BJ (cell line): ENCODE results near the gene SPSB2. TPM values are rescaled to one million over a fixed set of nuclear protein-coding genes. Genes with fewer than 3 reads are reported as not detected.

Experiments
- CTCF ChIA-PET: fragments of 350-600 bp; formaldehyde crosslinking; extraction: SDS; loops from one replicate; lab custom pipeline; 2021; ENCODE audit warnings: antibody characterized with exemption, inconsistent platforms; lab: Yijun Ruan, JAX
- POLR2A ChIA-PET: fragments of 300-600 bp; sonication (Branson Sonifier 250); formaldehyde crosslinking; extraction: SDS; loops from one replicate; lab custom pipeline; 2021; ENCODE audit warnings: antibody characterized with exemption; lab: Charles Lee
- DNase-seq: peaks from one replicate; pipeline ENCODE4 v3.0.0-alpha.2; 2011; ENCODE audit warnings: low read depth
- H3K27me3 ChIP-seq: 2 replicates; pipeline ENCODE4 v1.6.0; 2011; ENCODE audit warnings: low read length; ENCODE audit not compliant: control insufficient read depth, insufficient read depth
- H3K36me3 ChIP-seq: 2 replicates; pipeline ENCODE4 v1.5.1; 2011; ENCODE audit warnings: low read length; ENCODE audit not compliant: control insufficient read depth, insufficient read depth
- H3K4me3 ChIP-seq: 2 replicates; pipeline ENCODE4 v1.5.1; 2011; ENCODE audit warnings: low read depth, mild to moderate bottlenecking, control low read depth, low read length
- polyA plus RNA-seq: library from polyadenylated mRNA; depleted of rRNA; stranded (reverse); fragments of >200 nt; gene quantifications from 2 replicates; pipeline ENCODE4 v1.2.3, GENCODE V29; 2011
- TF ChIP-seq, protein P1 (sequence below): IDR thresholded peaks from 2 replicates; pipeline ENCODE4 v1.5.1; 2011; ENCODE audit warnings: low read depth, mild to moderate bottlenecking, control low read depth, inconsistent platforms, low read length, moderate library complexity; ENCODE audit not compliant: insufficient read depth

The SPSB2 gene
- polyA plus RNA-seq, 1 experiment, result 7.3 TPM

DNA sequence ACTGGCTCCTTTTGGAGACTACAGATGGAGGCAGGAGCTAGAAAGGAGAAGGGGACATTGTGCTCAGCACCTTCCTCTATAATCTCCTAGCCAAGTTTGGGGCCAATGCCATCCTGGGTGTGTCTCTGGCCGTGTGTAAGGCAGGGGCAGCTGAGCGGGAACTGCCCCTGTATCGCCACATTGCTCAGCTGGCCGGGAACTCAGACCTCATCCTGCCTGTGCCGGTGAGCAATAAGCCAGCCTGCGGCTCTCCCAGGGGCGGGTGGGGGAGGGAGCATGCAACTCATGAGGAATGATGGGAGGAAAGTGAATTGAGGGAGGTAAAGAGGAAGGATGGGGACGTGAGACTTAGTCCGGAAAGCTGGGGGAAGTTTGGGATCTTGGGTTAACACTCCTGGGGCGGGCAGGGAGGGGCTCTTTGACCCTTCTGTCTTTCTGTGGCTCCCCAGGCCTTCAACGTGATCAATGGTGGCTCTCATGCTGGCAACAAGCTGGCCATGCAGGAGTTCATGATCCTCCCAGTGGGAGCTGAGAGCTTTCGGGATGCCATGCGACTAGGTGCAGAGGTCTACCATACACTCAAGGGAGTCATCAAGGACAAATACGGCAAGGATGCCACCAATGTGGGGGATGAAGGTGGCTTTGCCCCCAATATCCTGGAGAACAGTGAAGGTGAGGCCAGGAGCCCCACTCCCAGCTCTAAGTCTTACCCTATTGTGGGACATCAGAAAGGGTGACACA, 44.6 kb upstream of the SPSB2 start:
- DNase-seq, result no peak
- no peaks in the 10 kb centered on the region for H3K27me3 ChIP-seq
- CTCF ChIA-PET, result interaction anchor here (1.1 to 4.6 kb wide), 3 partner anchors 27 to 175 kb away, joined by 3 to 20 read pairs (median 5); partner anchors contain the start of gene SPSB2
- POLR2A ChIA-PET, result no interaction called here
- H3K36me3 ChIP-seq, result peaks cover 20% of the 10 kb centered on the region
- no peak overlapping the region for H3K4me3 ChIP-seq
- TF ChIP-seq, protein P1, sequence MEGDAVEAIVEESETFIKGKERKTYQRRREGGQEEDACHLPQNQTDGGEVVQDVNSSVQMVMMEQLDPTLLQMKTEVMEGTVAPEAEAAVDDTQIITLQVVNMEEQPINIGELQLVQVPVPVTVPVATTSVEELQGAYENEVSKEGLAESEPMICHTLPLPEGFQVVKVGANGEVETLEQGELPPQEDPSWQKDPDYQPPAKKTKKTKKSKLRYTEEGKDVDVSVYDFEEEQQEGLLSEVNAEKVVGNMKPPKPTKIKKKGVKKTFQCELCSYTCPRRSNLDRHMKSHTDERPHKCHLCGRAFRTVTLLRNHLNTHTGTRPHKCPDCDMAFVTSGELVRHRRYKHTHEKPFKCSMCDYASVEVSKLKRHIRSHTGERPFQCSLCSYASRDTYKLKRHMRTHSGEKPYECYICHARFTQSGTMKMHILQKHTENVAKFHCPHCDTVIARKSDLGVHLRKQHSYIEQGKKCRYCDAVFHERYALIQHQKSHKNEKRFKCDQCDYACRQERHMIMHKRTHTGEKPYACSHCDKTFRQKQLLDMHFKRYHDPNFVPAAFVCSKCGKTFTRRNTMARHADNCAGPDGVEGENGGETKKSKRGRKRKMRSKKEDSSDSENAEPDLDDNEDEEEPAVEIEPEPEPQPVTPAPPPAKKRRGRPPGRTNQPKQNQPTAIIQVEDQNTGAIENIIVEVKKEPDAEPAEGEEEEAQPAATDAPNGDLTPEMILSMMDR, result no peak

DNA sequence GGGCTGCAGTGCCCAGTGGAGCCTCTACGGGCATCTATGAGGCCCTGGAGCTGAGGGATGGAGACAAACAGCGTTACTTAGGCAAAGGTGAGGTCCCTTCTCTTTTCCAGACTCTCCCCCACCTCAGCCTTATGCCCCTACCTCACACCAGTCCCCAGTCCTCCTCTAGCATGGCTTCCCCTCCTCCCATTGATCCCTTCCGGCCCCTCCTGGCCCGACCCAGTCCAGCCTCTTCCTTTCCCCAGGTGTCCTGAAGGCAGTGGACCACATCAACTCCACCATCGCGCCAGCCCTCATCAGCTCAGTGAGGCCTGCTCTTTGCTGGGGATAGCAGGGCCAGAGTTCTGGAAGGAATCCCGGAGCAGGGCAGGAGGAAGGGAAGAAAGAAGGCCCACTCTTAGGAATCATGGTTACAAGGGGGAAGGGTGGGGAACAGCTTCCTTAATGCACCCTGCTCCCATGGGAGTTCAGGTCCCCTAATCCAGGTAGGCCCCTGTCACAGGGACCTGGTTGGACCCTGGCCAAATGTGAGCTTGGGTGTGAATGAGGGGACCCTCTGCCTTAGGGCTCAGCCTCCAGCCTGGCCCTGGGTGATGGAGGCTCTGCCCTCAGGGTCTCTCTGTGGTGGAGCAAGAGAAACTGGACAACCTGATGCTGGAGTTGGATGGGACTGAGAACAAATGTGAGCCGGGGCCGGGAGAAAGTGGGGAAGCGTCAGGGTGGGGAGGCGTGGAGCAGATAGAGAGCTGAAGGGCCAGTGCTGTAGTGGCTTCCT, 43.5 kb upstream of the SPSB2 start:
- TF ChIP-seq, protein P1, result no peak
- POLR2A ChIA-PET, result no interaction called here
- CTCF ChIA-PET, result interaction anchor here (1.3 to 4.6 kb wide), 3 partner anchors 26 to 48 kb away, joined by 4 to 20 read pairs (median 5); partner anchors contain the start of gene SPSB2

DNA sequence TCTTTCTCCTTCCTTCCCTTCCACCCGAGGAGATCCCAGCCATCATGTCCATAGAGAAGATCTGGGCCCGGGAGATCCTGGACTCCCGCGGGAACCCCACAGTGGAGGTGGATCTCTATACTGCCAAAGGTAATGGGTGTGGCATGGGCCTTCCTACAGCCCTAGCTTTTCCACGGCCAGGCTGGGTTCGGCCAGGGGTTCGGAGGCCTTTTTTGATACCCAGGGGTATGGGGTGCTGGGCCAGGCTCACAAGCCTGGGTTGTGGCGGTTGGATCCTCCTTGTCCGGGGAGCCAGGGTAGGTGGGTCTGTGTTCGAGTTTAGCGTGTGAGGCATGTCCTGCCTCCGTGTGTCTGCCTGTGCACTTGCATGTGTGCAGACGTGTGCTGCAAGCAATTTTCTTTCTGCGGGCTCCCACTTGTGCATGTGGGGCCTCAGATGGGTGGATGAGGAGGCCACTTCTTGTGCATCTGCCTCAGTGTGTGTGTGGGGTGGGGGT, 42.7 kb upstream of the SPSB2 start:
- no peak for DNase-seq
- TF ChIP-seq, protein P1, result no peak
- Histone ChIP-seq H3K4me3 (peak overlapping the region; percentile 91), H3K27me3 (no peaks in the 10 kb centered on the region), H3K36me3 (peaks cover 11% of the 10 kb centered on the region)
- CTCF ChIA-PET, result interaction anchor here (1.5 to 4.6 kb wide), 2 partner anchors 43 to 47 kb away, joined by 4 to 20 read pairs; partner anchors contain the start of gene SPSB2
- POLR2A ChIA-PET, result no interaction called here

More for the DNA sequence above, 43.5 kb upstream of the SPSB2 start:
- Histone ChIP-seq H3K4me3 (no peak overlapping the region), H3K27me3 (no peaks in the 10 kb centered on the region), H3K36me3 (peaks cover 14% of the 10 kb centered on the region)
- no peak for DNase-seq

DNA sequence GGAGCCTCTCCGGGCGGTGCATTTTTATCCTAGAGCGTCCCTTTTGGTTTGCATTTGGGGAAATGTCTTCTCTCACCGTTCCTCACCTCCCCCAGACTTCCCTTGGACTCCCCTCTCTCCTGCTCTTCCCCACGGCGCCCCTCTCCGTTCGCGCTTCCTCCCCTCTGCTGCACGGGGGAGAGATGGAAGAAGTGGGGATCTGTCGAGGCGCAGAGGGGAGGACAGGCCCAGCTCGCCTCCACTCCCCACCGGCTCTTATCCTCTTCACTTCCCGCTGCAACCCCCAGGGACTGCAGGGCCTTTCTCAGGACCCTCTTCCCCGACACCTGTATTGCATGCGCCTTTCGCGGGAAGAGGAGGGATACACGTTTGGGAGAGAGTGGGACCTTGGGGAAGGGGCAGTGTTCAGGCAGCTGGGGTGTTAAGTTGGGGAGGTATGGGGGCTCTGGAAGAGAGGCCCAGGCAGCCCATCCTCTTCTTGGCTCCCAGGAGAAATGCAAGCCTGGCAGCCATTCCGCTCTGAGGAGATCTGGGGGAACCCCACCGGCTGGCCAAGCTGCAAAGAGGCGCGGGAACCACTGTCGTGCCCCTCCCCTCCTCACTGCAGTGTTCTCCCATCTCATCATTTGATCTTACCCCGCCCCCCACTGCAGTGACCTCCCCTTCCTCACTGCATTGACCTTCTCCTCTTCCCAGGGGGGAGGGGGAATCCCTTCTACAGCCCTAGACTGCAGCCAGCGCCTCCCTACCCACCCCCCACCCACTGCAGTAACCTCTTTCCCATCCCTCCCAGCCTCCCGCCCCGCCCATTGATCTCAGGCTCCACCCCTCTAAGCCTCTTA, 42.1 kb upstream of the SPSB2 start:
- H3K4me3 ChIP-seq, result peak overlapping the region; percentile 91
- CTCF ChIA-PET, result interaction anchor here (1.0 to 4.6 kb wide), 7 partner anchors 8 to 50 kb away, joined by 3 to 20 read pairs (median 6); partner anchors contain the start of genes SPSB2 and TPI1
- no peaks in the 10 kb centered on the region for H3K27me3 ChIP-seq
- TF ChIP-seq, protein P1, result no peak
- peaks cover 11% of the 10 kb centered on the region for H3K36me3 ChIP-seq
- POLR2A ChIA-PET, result interaction anchor here (0.6 kb wide), 1 partner anchor 20 kb away, joined by 8 read pairs; no protein-coding TSS in a partner anchor
- no peak for DNase-seq
